ENCODE measurements around the gene PEPD.

The PEPD gene

DNA sequence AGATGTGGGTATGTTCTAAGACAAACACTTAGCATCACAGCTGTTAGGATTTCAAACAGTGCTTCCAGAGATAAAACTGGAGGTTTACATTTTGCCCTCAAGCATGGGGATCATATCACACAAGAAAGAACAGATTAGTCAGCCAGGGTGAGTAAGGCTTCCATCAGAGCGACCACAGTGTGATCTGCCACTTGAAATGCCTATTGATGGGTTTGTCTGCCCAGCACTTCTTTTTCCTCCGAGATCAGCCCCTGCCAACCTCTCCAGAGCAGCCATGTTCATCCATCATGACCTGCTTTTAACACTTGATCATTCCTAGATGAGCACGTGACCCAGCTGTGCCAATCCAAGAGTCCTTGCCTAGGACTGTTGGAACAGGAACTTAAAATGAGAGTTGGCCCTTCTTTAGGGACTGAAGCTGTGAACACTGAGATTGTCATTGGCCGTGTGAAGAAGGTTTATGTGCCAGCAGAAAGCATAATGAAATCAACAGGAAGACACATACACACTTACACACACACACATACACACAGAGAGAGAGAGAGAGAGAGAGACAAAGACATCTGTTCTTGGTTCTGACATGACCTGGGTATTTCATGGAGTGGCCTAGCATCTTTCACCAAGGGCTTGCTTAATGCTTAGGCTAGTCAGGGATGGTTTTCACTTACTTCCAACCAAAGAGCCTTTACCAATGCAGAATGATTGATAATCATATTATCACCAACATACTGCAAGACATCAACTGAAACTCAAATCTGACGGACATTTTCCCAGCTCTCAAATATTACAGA, 153.3 kb downstream of the PEPD start:
- Histone ChIP-seq H3K27me3 (ENCODE audit: control insufficient read depth, insufficient read depth, low read length) (0 out of 2 replicates have a peak, but pooled peaks cover 2% of the 10 kb centered on the region), H3K9ac (ENCODE audit: low read depth, low read length) (no peak overlapping the region), H3K27ac (ENCODE audit: low read depth, low read length) (no peak overlapping the region), H3K9me3 (ENCODE audit: control insufficient read depth, insufficient read depth, low read length) (no peaks in the 10 kb centered on the region), H3K36me3 (ENCODE audit: control insufficient read depth, insufficient read depth, low read length) (no peaks in the 10 kb centered on the region), H3K4me3 (ENCODE audit: low read depth, low read length) (no peak overlapping the region), H3K4me1 (ENCODE audit: control insufficient read depth, insufficient read depth, low read length) (no peaks in the 10 kb centered on the region)

DNA sequence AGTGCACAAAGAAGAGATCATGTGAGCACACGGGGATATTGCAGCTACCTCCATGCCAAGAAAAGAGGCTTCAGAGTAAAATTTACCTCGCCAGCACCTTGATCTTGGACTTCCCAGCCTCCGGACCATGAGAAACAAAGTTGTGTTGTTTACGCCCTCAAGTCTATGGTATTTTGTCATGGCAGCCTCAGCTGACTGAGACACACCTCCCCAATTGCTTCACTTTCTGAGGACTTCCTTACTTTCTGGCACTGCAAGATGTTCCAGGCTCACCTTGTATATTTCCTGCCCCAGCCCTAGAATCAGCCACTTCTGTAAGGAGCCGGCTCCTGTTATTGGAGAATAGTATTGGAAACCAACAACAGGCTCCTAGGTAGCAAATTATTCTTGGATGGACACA, 154.7 kb downstream of the PEPD start:
- H3K9ac ChIP-seq (ENCODE audit: low read depth, low read length): no peak overlapping the region
- H3K4me1 ChIP-seq (ENCODE audit: control insufficient read depth, insufficient read depth, low read length): no peaks in the 10 kb centered on the region
- H3K4me3 ChIP-seq (ENCODE audit: low read depth, low read length): no peak overlapping the region
- 0 out of 2 replicates have a peak, but pooled peaks cover 2% of the 10 kb centered on the region for H3K27me3 ChIP-seq (ENCODE audit: control insufficient read depth, insufficient read depth, low read length)
- no peaks in the 10 kb centered on the region for H3K9me3 ChIP-seq (ENCODE audit: control insufficient read depth, insufficient read depth, low read length)
- no peaks in the 10 kb centered on the region for H3K36me3 ChIP-seq (ENCODE audit: control insufficient read depth, insufficient read depth, low read length)
- H3K27ac ChIP-seq (ENCODE audit: low read depth, low read length): no peak overlapping the region

DNA sequence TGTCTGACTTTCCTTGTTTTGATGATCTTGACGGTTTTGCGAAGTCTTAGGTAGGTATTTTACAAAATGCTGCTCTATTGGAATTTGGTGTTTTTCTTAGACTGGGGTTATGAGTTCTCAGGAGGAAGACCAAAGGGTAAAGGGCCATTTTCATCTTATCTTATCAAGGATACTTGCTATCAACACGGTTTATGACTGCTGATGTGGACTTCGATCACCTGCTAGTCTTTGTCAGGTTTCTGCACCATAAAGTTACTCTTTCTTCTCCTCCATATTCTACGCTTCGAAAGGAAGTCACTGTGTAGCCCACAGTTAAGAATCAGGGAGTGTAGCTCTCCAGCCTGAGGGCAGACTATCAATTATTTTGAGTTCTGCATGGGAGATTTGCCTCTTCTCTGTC, 155.5 kb downstream of the PEPD start:
- no peak overlapping the region for H3K27ac ChIP-seq (ENCODE audit: low read depth, low read length)
- no peak overlapping the region for H3K4me3 ChIP-seq (ENCODE audit: low read depth, low read length)
- H3K9ac ChIP-seq (ENCODE audit: low read depth, low read length): no peak overlapping the region
- no peaks in the 10 kb centered on the region for H3K4me1 ChIP-seq (ENCODE audit: control insufficient read depth, insufficient read depth, low read length)
- H3K36me3 ChIP-seq (ENCODE audit: control insufficient read depth, insufficient read depth, low read length): no peaks in the 10 kb centered on the region
- no peaks in the 10 kb centered on the region for H3K9me3 ChIP-seq (ENCODE audit: control insufficient read depth, insufficient read depth, low read length)
- H3K27me3 ChIP-seq (ENCODE audit: control insufficient read depth, insufficient read depth, low read length): 0 out of 2 replicates have a peak, but pooled peaks cover 2% of the 10 kb centered on the region

DNA sequence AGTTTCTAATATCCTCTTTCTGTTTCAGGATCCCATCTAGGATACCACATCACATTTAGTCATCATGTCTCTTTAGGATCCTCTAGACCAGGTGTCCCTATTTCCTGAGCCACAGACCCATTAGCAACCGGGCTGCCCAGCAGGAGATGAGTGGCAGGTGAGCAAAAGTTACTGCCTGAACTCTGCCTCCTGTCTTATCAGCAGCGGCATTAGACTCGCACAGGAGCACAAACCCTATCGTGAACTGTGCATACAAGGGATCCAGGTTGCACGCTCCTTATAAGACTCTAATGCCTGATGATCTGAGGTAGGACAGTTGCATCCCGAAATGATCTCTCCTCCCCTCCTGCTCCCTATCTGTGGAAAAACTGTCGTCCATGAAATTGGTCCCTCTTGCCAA, 155.9 kb downstream of the PEPD start:
- H3K9me3 ChIP-seq (ENCODE audit: control insufficient read depth, insufficient read depth, low read length): no peaks in the 10 kb centered on the region
- 0 out of 2 replicates have a peak, but pooled peaks cover 2% of the 10 kb centered on the region for H3K27me3 ChIP-seq (ENCODE audit: control insufficient read depth, insufficient read depth, low read length)
- H3K27ac ChIP-seq (ENCODE audit: low read depth, low read length): no peak overlapping the region
- no peaks in the 10 kb centered on the region for H3K4me1 ChIP-seq (ENCODE audit: control insufficient read depth, insufficient read depth, low read length)
- H3K36me3 ChIP-seq (ENCODE audit: control insufficient read depth, insufficient read depth, low read length): no peaks in the 10 kb centered on the region
- H3K9ac ChIP-seq (ENCODE audit: low read depth, low read length): no peak overlapping the region
- H3K4me3 ChIP-seq (ENCODE audit: low read depth, low read length): no peak overlapping the region

GRCh38 chr19:33363476-33363875, 158.1 kb downstream of the PEPD start:
- no peak overlapping the region for H3K4me3 ChIP-seq (ENCODE audit: low read depth, low read length)
- no peak overlapping the region for H3K27ac ChIP-seq (ENCODE audit: low read depth, low read length)
- no peaks in the 10 kb centered on the region for H3K4me1 ChIP-seq (ENCODE audit: control insufficient read depth, insufficient read depth, low read length)
- no peak overlapping the region for H3K9ac ChIP-seq (ENCODE audit: low read depth, low read length)
- no peaks in the 10 kb centered on the region for H3K36me3 ChIP-seq (ENCODE audit: control insufficient read depth, insufficient read depth, low read length)
- no peaks in the 10 kb centered on the region for H3K9me3 ChIP-seq (ENCODE audit: control insufficient read depth, insufficient read depth, low read length)
- 0 out of 2 replicates have a peak, but pooled peaks cover 2% of the 10 kb centered on the region for H3K27me3 ChIP-seq (ENCODE audit: control insufficient read depth, insufficient read depth, low read length)

- no peak overlapping the region for H3K27ac ChIP-seq (ENCODE audit: low read depth, low read length)
- no peak overlapping the region for H3K4me3 ChIP-seq (ENCODE audit: low read depth, low read length)
- no peaks in the 10 kb centered on the region for H3K36me3 ChIP-seq (ENCODE audit: control insufficient read depth, insufficient read depth, low read length)
- H3K9me3 ChIP-seq (ENCODE audit: control insufficient read depth, insufficient read depth, low read length): no peaks in the 10 kb centered on the region
- H3K9ac ChIP-seq (ENCODE audit: low read depth, low read length): no peak overlapping the region
- no peaks in the 10 kb centered on the region for H3K27me3 ChIP-seq (ENCODE audit: control insufficient read depth, insufficient read depth, low read length)
- H3K4me1 ChIP-seq (ENCODE audit: control insufficient read depth, insufficient read depth, low read length): no peaks in the 10 kb centered on the region
These were observed 158.9 kb downstream of the PEPD start for GRCh38 chr19:33362508-33363228.

DNA sequence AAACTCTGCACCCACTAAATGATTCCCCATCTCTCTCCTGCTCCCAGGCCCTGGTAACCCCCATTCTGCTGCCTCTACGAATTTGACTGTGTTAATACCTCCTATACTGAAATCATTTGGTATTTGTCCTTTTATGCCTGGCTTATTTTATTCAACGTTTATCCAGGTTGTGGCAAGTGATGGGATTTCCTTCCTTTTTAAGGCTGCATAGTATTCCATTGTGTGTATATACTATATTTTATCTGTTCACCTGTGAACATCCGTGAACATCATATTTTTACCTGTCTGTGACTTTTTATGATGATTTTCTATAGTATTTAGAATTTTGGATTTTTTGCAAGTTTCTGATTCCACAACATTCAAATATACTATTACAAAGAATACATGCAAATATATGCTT, 162.0 kb downstream of the PEPD start:
- no peak overlapping the region for H3K4me3 ChIP-seq (ENCODE audit: low read depth, low read length)
- H3K27ac ChIP-seq (ENCODE audit: low read depth, low read length): no peak overlapping the region
- no peak overlapping the region for H3K9ac ChIP-seq (ENCODE audit: low read depth, low read length)
- H3K4me1 ChIP-seq (ENCODE audit: control insufficient read depth, insufficient read depth, low read length): no peaks in the 10 kb centered on the region
- no peaks in the 10 kb centered on the region for H3K27me3 ChIP-seq (ENCODE audit: control insufficient read depth, insufficient read depth, low read length)
- no peaks in the 10 kb centered on the region for H3K36me3 ChIP-seq (ENCODE audit: control insufficient read depth, insufficient read depth, low read length)
- no peaks in the 10 kb centered on the region for H3K9me3 ChIP-seq (ENCODE audit: control insufficient read depth, insufficient read depth, low read length)

DNA sequence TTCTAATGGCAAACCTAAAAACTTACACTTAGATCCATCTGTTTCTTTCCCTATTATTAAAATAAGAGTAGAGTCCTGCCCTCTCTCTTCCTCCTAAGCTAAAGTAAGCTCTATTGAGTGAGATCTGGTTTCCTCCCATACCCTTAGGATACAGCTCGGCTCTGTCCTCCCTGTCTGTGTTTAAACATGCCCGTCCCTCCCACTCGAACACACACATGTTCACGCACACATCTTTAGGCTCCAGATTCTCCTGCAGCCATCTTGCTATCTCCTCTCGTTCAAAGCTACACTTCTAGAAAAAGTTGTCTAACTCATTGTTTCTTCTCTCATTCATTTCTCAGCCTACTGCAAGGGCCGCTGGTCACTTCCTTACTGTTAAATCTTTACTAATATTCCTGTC, 163.2 kb downstream of the PEPD start:
- Histone ChIP-seq H3K9me3 (ENCODE audit: control insufficient read depth, insufficient read depth, low read length) (no peaks in the 10 kb centered on the region), H3K4me3 (ENCODE audit: low read depth, low read length) (no peak overlapping the region), H3K36me3 (ENCODE audit: control insufficient read depth, insufficient read depth, low read length) (no peaks in the 10 kb centered on the region), H3K27ac (ENCODE audit: low read depth, low read length) (no peak overlapping the region), H3K4me1 (ENCODE audit: control insufficient read depth, insufficient read depth, low read length) (no peaks in the 10 kb centered on the region), H3K9ac (ENCODE audit: low read depth, low read length) (no peak overlapping the region), H3K27me3 (ENCODE audit: control insufficient read depth, insufficient read depth, low read length) (no peaks in the 10 kb centered on the region)

DNA sequence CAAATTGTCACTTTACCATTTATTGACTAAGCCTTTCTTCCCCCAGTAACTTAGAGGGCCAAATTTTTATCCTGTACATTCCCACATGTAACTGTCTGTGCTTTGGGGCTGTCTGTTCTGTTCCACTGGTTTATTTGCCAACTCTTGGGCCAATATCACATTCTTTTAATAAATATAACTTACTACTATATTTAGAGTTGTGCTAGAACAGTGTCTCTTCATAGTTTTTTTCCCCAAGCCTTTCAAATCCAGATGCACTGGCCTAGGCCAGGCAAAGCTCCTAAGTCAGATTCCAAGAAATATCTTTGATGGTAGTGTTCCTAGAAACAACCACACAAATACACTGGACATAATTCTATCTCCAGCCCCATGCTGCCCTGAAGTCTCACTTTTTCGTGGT, 164.0 kb downstream of the PEPD start:
- Histone ChIP-seq H3K36me3 (ENCODE audit: control insufficient read depth, insufficient read depth, low read length) (no peaks in the 10 kb centered on the region), H3K4me1 (ENCODE audit: control insufficient read depth, insufficient read depth, low read length) (no peaks in the 10 kb centered on the region), H3K9ac (ENCODE audit: low read depth, low read length) (no peak overlapping the region), H3K4me3 (ENCODE audit: low read depth, low read length) (no peak overlapping the region), H3K9me3 (ENCODE audit: control insufficient read depth, insufficient read depth, low read length) (no peaks in the 10 kb centered on the region), H3K27me3 (ENCODE audit: control insufficient read depth, insufficient read depth, low read length) (no peaks in the 10 kb centered on the region), H3K27ac (ENCODE audit: low read depth, low read length) (no peak overlapping the region)

GRCh38 chr19:33355535-33355934, 166.1 kb downstream of the PEPD start:
- H3K9ac ChIP-seq (ENCODE audit: low read depth, low read length): no peak overlapping the region
- H3K4me1 ChIP-seq (ENCODE audit: control insufficient read depth, insufficient read depth, low read length): no peaks in the 10 kb centered on the region
- no peak overlapping the region for H3K27ac ChIP-seq (ENCODE audit: low read depth, low read length)
- H3K4me3 ChIP-seq (ENCODE audit: low read depth, low read length): no peak overlapping the region
- no peaks in the 10 kb centered on the region for H3K9me3 ChIP-seq (ENCODE audit: control insufficient read depth, insufficient read depth, low read length)
- no peaks in the 10 kb centered on the region for H3K27me3 ChIP-seq (ENCODE audit: control insufficient read depth, insufficient read depth, low read length)
- no peaks in the 10 kb centered on the region for H3K36me3 ChIP-seq (ENCODE audit: control insufficient read depth, insufficient read depth, low read length)

GRCh38 chr19:33350538-33351309, 170.9 kb downstream of the PEPD start:
- Histone ChIP-seq H3K36me3 (ENCODE audit: control insufficient read depth, insufficient read depth, low read length) (no peaks in the 10 kb centered on the region), H3K9ac (ENCODE audit: low read depth, low read length) (no peak overlapping the region), H3K4me1 (ENCODE audit: control insufficient read depth, insufficient read depth, low read length) (no peaks in the 10 kb centered on the region), H3K4me3 (ENCODE audit: low read depth, low read length) (no peak overlapping the region), H3K27ac (ENCODE audit: low read depth, low read length) (no peak overlapping the region), H3K27me3 (ENCODE audit: control insufficient read depth, insufficient read depth, low read length) (no peaks in the 10 kb centered on the region), H3K9me3 (ENCODE audit: control insufficient read depth, insufficient read depth, low read length) (no peaks in the 10 kb centered on the region)
